HUDEP-2 (cell line): ENCODE data around the gene CAMK2A.

ENCODE experiments used
- DNase-seq, 76 experiments: peaks; one replicate each; lab custom pipeline; 2025; ENCODE audit not compliant: unreplicated experiment in 76 of 76; lab: John Stamatoyannopoulos, UW

Gene CAMK2A

DNA sequence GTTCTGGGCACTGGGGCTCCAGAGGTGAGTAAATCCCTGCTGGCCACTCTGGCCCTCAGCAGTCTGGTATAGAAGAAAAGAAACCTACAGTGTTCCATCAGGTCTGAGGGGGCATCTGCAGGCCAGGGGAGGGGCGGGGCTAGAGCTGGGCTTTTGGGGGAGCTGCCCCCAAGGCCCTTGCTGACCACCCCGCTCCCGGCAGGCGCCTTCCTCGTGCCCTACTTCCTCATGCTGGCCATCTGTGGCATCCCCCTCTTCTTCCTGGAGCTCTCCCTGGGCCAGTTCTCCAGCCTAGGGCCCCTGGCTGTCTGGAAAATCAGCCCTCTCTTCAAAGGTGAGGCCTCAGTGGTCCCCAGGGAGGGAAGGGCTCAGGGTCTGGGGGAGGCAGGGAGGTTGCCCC is 93.1 kb downstream of the CAMK2A start:
- no peak for DNase-seq

DNA sequence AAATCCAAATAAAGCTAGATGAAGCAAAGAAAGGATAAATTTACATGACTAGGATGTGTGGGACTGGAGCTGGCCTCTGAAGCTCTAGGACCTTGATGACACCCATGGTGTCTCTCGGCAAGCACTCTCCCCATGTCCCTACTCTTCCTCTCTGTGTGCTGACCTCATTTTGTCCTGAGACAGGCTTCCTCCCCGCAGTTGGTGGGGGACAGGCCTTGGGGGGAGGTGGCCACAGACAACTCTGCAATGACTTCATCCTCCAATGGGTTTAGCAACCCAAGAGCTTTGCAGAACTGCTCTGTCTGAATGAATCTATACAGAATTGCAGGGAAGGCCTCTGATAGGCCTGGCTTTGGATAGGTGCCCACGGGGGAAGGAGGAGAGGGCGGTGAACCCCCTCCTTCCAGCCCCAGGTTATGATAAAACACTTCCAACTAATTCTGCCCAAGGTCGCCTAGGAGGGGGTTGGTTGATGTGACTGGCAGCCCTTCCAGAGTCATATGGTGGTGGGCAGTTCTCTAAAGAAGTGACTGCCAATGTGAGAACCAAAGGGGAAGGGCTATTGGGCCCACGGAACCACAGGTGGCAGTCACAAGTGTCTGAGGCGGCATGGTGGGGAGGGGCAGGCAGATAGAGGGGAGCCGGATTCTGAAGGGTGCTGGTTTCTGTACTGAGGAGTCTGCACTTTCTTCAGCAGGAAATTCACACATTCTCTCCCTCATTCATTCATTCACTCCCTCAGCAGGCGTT is 93.7 kb downstream of the CAMK2A start:
- no peak for DNase-seq

GRCh38 chr5:150192462-150192861 is 97.1 kb downstream of the CAMK2A start:
- DNase-seq, result no peak

DNA sequence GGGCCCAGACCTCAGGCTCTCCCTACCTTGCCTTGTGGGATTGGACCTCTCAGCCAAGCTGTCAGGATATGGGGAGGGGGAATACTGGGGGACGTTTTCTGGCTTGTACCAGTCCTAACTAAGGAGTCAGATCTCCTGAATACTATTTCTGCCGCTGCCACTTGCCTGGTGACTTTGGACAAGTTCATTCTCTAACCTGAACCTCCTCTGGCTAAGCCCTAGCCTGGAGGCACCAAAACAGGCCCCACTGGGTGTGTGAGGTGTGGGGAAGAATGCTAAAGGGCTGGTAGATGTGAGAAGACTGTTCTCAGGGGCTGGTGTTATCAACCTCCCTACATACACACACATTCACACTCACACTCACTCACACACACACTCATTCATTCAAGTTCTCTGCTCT is 98.6 kb downstream of the CAMK2A start:
- no peak for DNase-seq

- no peak for DNase-seq
Observed at GRCh38 chr5:150190503-150190979, 99.0 kb downstream of the CAMK2A start.

- DNase-seq, result no peak
Observed at GRCh38 chr5:150189728-150190502, 99.7 kb downstream of the CAMK2A start, which contains the start of gene SLC6A7. SLC6A7 (plus strand) TSS chr5:150190062; CDS start chr5:150190328, 266 bp downstream.

DNA sequence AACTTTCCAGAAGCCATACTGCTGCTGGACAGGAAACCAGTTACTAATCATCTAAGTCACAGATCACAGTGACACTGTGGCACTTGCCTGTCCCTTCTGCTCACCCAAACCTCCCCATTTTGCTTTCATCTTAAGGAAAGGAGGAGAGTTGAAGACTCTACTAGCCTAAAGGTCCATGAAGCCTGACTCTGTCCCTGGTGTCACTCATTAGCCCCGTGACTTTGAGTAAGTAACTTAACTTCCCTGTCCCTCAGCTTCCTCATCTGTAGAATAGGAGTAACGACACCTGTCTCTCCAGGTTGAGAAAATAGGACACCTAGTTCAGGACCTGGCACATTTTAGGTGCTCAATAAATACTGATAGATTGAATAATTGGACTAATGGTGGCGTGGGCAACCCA is 100.2 kb downstream of the CAMK2A start:
- DNase-seq, result no peak

DNA sequence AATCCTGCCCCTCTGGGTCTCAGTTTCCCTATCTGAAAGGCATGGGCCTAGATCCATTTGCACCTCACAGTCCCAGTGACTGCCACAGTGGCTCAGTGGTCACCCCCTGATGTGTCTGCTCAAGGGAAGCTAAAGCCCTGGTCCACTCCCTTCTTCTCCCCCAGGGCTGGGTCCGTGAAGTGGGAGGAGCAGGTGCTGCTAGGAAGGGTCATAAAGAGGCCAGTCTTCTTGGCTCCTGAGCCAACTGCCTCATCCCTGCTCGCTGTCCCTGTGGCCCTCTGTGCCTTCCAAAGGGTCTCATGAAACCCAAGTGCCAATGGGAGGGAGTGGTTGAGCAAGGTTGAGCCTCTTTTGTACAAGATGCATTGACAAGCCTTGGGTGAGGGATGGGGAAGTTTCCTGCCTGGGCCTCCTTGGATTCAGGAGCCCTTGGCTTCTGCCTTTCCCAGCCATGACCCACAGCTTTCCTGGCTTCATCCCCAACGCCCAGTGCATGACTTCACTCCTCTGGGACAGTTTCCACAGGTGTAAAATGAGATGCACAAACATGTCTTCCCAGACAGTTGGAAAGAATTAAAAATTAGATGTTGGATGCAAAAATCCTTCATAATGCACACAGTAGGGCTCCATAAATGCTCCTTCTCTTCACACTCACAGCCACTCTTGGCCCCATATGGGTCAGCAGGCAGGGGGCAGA is 101.3 kb downstream of the CAMK2A start:
- no peak for DNase-seq

GRCh38 chr5:150186897-150187296 is 102.7 kb downstream of the CAMK2A start:
- DNase-seq, result no peak

DNA sequence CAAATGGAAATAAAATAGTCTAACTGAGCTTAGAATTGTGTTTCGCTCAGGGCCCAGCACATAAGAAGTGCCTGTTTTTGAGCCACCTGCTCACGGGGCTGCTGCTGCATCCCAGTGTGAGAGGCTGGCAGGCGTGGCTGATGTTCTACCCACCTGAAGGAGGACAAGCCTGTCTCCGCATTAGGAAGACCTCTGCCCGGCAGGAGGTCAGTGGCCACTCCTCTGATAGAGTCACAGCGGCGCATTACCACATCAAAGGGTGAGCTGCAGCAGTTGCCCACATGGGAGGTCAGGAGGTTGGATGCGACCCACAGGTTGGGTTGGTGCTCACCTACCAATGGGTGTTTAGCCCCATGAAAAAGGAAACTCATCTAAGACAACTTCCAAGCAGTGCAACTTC is 103.4 kb downstream of the CAMK2A start:
- no peak for DNase-seq

DNA sequence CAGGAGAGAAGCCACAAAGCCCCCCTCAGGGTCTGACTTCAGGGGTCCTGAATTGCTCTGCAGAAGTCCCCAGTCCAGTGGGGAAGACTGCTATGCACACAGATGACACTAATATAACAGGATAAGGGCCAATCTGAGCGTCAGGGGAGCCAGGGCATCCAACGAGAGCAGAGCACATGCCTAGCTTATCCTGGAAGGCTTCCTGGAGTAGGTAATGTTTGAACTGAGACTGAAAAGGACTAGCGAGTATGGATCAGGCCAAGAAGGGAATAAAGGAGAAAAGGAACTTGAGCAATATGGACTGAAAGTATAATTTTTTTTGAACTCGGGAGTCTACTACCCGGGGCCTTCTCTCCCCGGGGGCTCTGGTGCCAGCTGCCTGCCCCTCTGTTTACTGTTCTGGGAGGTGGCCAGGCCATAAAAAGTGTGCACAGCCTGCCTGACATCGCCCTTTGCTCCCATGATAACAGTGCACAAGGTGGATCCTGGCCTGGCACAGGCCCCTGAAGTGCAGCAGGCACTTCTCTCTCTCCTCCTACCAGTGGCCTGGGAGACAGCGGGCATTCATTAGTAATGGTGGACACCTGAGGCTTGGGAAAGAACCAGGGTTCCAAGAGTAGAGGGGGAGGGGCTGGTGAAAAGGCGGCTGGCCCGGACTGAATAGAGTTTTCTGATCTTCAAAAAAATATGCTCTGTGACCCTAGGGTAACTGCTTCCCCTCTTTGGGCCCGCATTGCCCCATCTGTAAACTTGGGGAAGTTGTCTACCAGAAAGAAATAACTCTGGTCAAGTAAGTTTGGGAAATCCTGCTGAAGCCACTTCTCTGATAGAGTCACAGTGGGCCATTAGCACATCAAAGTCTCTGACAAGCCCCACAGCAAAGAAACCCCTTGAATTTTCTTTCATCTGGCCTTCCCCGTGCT is 104.3 kb downstream of the CAMK2A start:
- DNase-seq, result no peak

- DNase-seq, result no peak
Observed at GRCh38 chr5:150184006-150184405, 105.6 kb downstream of the CAMK2A start.

GRCh38 chr5:150183436-150183835 is 106.1 kb downstream of the CAMK2A start:
- DNase-seq, result no peak

DNA sequence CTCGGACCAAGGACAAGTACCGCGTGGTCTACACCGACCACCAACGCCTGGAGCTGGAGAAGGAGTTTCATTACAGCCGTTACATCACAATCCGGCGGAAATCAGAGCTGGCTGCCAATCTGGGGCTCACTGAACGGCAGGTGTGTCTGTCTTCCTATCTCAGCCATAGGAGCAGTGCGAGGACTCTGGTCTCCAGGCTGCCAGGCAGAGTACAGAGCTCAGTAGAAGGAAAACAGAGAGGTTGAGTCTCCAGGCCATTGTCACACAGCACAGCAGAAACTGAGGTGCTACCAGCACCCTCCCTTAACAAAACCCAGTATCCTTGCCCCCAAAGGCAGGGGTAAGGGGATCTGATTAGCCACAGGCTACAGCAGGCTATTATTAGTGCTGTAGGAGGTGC is 106.8 kb downstream of the CAMK2A start:
- no peak for DNase-seq

DNA sequence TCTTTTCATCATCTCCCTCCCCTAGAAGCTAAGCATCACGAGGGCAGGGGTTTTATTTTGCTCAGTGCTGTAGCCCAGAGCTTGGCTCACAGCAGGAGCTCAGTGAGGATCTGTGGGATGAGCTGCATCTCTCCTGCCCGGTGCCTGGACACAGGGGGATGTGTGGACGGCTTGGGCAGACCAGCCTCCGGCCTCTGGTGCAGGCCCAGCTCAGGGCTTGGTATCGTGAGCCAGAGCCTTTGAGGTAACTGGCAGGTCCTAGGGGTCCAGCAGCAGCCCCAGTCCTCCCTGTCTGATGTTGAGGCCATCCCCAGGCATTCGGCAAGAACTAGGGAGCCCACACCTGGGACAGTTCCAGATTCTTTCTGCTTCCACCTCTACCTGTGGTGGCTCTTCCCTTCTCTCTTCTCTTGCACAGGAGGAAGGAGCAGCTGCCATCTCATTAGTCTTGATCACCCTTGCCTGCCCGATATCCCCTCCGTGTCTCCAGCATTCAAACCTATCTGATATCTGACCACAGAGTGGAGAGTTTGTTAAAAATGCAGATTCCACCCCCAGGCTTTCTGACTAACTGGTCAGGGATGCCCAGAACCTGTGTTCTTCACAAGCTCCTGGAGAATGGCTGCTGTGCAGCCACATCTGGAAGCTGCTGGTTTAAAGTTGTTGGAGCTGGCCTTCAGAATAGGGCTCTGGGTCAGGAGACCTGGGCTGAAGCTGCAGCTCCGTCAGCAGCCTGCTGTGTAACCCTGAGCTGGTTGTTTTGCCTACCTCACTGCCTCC is 107.6 kb downstream of the CAMK2A start:
- no peak for DNase-seq

- no peak for DNase-seq
Observed at GRCh38 chr5:150181027-150181426, 108.5 kb downstream of the CAMK2A start.

DNA sequence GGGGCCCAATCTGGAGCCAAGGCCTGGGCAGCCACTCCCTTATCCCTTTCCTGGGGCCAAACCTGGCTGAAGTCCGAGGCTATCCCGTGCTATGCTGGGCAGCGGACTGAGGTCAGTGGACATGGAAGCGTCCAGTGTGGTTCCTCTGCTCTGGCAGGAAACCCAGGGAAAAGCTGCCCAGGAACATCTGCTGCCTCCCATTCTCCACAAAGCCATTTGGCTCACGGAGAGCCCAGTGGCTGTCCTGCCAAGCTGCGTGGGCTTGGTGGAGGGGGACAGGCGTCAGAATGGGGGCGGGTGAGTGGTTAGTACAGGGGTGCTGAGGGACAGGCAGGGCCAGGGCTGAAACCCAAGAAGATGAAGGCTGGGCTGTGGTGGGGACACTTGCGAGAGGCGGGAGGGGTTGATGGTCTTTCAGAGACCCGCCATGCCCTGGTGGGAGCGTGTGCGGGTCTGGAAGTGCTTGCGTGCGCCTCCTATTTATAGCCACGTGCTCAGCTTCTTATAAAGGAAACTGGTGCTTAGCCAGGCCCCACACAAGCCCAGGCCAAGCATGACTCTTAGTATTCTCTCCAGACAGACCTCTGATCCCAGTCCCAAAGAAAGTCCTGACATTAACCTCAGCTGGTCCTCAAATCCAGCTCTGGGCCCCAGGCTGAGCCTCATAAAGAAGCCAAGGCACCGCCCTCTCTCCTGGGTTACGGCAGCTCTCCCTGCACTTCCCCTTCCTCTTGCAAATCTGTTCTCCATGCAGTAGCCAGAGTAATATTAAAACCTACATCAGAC is 109.1 kb downstream of the CAMK2A start:
- no peak for DNase-seq

DNA sequence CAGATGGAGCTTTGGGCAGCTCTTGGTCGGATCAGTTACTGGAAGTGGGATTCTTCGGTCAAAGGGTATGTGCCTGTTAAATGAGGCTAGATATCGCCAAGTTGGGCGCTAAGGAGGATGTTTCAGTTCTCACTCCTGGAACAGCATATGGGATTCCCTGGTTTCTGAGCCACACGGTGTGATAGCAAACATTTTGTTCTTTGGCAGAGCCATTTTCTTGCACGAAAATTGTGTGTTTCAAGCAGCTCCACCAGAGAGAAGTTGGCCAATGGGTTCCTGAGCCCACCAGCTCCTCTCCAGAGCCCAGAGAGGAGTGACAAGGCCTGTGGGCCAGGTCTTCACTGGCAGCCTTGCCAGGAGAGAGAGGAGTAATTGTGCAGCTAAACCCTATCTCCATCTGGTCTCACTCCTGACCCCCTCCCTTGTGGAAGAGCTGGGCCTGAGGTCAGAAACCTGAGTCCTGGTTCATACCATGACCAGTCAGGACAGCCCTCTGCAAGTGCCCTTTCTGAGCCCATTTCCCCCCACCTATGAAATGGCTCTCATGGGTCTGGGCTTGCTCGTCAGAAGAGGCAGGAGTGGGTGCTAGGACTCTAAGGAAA is 110.5 kb downstream of the CAMK2A start:
- no peak for DNase-seq
